Stimulated activated CD4-positive, alpha-beta T cell treated with anti-CD3 and anti-CD28 coated beads, TNF-alpha, amount 100 ng/mL, for 24 hours (primary cell): ENCODE data around the gene LHFPL2.

Source experiments
- DNase-seq, 3 experiments: peaks; one replicate each; pipeline ENCODE4 v3.0.0-alpha.2; 2020; ENCODE audit warnings: low read depth in 3 of 3

Gene LHFPL2

GRCh38 chr5:78640662-78641474 is 7.7 kb downstream of the LHFPL2 start:
- DNase-seq: no peak

GRCh38 chr5:78639791-78640190 is 8.8 kb downstream of the LHFPL2 start:
- DNase-seq: no peak

DNA sequence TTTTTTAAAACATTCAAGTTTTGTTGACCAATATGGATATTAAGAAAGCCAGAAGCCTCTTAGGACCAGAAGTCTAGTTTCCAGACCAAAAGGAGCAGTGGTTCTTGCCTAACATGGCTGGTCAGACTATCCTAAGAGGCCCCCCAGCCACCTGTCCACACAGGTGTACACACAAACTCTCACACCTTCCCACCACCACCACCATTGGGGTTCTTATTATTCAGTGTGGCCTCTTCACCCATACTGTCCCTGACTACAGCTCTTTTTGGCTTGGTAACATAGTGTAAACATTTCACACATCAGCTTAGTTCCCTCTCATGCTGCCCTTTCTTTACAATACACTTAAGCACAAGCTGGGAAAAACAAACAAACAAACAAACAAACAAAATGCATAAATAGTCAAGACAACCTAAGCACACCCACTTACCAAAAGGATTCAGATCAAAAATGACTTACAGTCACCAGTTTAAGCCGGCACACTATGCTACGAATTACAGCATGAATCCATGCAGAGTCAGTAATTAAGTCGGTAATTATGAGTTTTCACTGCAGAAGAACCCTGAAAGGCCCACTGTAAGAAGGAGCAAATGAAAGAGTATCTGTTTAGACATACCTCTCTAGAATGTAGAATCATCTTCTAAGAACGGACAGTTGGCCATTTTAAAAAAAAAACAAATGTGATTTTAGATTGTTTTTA is 9.5 kb downstream of the LHFPL2 start:
- no peak for DNase-seq

DNA sequence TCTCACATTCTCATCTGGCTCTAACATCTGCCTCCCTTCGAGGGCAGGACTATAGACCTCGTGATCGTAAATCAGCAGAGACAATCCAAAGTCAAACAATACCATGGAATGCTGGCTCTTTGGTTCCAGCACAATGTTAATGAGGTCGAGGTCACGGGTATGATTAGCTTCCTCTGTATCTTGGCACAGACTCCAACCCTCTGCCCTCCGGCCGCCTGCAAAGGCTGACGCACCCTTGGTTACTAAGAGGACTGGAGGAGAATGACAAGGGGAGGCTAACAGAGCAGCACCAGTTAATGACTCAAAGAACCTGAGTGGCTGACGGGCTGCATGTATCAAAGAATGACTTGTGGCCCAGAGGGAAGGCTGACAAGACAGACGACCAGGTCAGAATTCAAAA is 10.1 kb downstream of the LHFPL2 start:
- DNase-seq: no peak

GRCh38 chr5:78637468-78637867 is 11.1 kb downstream of the LHFPL2 start:
- DNase-seq: no peak

- no peak for DNase-seq
Observed at GRCh38 chr5:78636682-78637081, 11.9 kb downstream of the LHFPL2 start.

GRCh38 chr5:78634634-78635033 is 13.9 kb downstream of the LHFPL2 start:
- no peak for DNase-seq

DNA sequence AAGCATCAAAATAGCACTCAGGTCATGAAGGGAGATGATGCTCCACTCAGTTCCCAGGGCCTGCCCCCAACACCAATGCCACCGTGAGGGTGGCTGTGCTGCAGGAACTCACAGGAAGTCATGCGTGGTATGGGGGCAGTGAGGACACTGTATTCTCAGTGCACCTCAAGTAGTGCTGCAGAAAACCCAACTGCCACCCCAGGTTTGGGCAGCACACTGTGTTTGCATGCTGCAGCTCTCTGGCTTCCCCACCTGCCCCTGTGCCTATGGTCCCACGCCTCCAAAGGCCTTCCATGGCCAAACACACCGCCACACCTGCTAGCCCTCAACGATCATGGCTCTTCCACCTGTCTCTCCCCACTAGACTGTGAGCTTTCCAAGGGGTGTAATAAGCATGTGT is 14.3 kb downstream of the LHFPL2 start:
- DNase-seq: no peak

GRCh38 chr5:78633700-78634099 is 14.9 kb downstream of the LHFPL2 start:
- DNase-seq: no peak

GRCh38 chr5:78632467-78632866 is 16.1 kb downstream of the LHFPL2 start:
- no peak for DNase-seq

GRCh38 chr5:78631931-78632330 is 16.6 kb downstream of the LHFPL2 start:
- no peak for DNase-seq

DNA sequence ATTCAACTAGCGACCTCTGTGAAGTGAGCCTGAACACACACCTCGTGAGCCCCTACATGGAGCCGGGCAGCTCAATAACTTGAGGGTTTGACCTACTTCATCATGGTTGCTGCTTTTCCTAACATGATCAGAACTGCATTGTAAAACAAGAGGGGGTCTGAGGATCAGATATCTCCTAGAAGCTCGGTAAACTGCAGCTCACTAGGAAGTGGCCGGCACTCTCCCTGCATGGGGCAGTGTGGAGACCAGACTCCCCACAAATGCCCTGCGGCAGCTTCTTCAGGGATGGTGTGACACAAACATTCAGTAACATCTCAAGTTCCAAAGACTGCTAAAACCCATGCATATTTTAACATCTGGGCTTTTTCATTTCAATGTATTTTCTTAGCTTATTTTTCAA is 18.5 kb downstream of the LHFPL2 start:
- no peak for DNase-seq

DNA sequence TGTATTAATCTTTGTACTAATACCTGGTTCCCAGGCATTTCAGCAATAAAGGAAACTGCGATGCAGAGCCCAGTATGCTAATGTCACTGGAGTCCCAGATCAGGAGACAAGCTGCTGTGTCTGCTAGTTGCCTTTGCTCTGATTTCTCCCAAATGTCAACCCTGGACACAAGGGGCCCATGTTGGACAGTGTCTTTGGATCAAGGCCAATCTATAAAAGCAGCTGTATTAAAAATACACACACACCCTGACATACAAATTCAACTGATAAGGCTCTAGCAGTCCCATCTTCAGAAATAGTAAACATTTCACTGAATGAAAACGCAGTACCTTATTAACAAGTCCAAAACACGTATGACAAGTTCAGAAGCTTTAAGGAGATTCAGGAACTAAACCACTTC is 18.9 kb downstream of the LHFPL2 start:
- no peak for DNase-seq

DNA sequence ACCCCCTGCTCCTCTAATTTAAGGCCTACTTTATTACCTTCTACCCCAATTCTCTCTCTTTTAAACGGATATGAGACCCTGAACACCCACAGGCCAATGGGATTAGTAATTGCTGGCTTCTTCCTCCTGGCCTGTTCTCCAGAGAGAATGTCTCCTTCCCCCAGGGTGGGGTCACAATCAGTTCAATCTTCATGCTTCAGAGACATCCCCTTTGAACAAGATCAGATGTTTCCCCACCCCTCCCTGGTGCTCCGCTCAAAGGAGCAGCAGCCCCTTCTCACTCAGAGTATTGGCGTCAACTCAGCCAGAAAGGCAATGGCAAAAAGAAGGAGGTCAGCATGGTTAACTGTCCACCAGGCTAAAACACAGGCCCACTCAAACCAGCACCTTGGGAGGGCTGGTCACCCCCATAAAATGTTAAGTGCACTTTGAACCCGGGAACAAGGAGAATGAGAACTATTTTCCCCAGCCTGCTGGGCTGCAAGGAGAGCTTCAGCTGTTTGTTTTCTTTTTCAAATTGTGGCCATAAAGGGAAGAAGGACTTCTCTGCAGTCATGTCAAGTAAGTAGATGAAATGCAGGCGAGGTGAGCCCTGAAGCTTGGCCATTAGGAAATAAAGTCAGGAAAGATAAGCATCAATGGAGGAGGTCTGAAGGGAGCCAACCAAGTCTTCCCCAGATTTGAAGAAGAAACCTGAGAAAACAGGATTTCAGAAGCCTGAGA is 20.1 kb downstream of the LHFPL2 start:
- no peak for DNase-seq

- DNase-seq: no peak
Observed at GRCh38 chr5:78627766-78628165, 20.8 kb downstream of the LHFPL2 start.

GRCh38 chr5:78627175-78627574 is 21.4 kb downstream of the LHFPL2 start:
- DNase-seq: no peak

DNA sequence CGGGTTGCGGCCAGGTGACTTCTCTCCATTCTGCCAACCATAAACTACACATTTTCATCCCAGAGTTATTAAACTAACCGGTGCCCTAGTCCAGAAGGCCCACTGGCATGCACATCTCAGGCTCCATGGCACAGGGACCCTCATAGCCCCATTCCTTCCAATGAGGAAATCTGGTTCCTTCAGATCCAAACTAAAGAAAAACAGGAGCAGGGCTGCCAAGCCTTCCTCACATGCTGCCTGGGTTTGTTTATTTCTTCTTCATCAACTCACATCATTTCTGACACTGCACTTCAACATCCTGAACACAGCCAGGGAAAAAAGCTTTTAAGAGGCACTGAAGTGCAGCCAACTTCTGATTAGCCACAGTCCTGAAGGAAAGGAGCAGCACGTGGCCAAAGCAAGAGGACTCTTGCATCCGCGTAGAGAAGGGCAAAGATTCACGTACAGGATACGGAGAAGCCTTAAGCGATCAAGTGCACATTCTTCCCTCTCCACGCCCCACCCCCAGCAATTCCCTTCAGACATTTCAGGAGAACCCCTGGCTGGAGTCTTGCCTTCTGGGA is 22.5 kb downstream of the LHFPL2 start:
- no peak for DNase-seq

- no peak for DNase-seq
Observed at GRCh38 chr5:78624992-78625391, 23.6 kb downstream of the LHFPL2 start.

GRCh38 chr5:78624011-78624541 is 24.5 kb downstream of the LHFPL2 start:
- DNase-seq: no peak

- DNase-seq: no peak
Observed at GRCh38 chr5:78622302-78622971, 26.1 kb downstream of the LHFPL2 start.

DNA sequence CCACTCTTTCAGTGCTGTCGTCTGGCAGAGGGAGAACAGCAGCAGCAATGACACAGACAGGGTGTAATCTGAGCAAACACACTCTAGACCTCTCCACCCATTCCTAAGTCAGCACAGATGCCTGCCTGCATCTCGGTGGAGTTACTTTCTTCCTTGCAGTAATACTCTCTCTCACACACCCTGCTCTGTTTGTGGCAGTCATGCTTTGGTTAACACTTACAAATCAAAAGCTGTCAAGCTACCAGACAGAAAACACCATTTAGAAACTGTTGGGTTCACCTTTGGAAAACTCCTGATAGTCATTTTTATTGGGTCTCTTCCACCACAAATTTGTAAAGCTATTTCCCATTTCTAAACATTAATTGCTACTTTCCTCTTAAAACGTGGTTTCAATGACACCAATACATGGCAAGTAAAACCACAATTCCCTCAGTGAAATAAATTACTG is 27.3 kb downstream of the LHFPL2 start:
- DNase-seq: no peak
